Thyroid gland (tissue), 4 donors: Measurements from ENCODE around the gene SELENOP. TPM values are rescaled to one million over a fixed set of nuclear protein-coding genes. Genes with fewer than 3 reads are reported as not detected.

ENCODE experiments used
- DNase-seq, 2 donors: peaks; one replicate each; pipeline ENCODE4 v3.0.0-alpha.2; 2019
- H3K27ac ChIP-seq, 3 donors: fragments of 200-600 bp; sonication (generic); 1 replicate in 2 of 3; 2 replicates in 1 of 3; pipeline ENCODE4 v1.5.1; 2016 to 2019; ENCODE audit warnings: mild to moderate bottlenecking in 1 of 3, moderate library complexity in 1 of 3
- H3K27me3 ChIP-seq: fragments of 200-600 bp; sonication (generic); one replicate; pipeline ENCODE4 v1.5.1; 2019
- H3K36me3 ChIP-seq, 2 donors: fragments of 200-600 bp; sonication (generic); one replicate each; pipeline ENCODE4 v1.5.1; 2016 to 2019
- H3K4me1 ChIP-seq, 2 donors: fragments of 200-600 bp; sonication (generic); one replicate each; pipeline ENCODE4 v1.5.1; 2017 to 2019
- H3K4me3 ChIP-seq, 3 donors: fragments of 200-600 bp; sonication (generic); replicated peaks in 1 of 3; 1 replicate in 2 of 3; 2 replicates in 1 of 3; pipeline ENCODE4 v1.5.1; 2016; ENCODE audit warnings: mild to moderate bottlenecking in 1 of 3
- H3K9me3 ChIP-seq: fragments of 200-600 bp; sonication (generic); one replicate; pipeline ENCODE4 v1.5.1; 2017
- CTCF ChIP-seq, 6 experiments: fragments of 200-600 bp in 3 of 6; fragments of 450-650 bp in 3 of 6; sonication (generic) in 3 of 6; IDR thresholded peaks; one replicate each; pipeline ENCODE4 v1.5.1; 2016 to 2019; ENCODE audit warnings: antibody characterized with exemption in 6 of 6, mild to moderate bottlenecking in 2 of 6, inconsistent platforms in 1 of 6, moderate library complexity in 1 of 6
- POLR2A ChIP-seq, 2 donors: fragments of 450-650 bp; IDR thresholded peaks; one replicate each; pipeline ENCODE4 v1.6.1; 2017; ENCODE audit warnings: antibody characterized with exemption in 2 of 2, mild to moderate bottlenecking in 2 of 2, moderate library complexity in 1 of 2
- WGBS, 2 donors: methylation state at CpG; one replicate each; pipeline ENCODE4 v1.1.5; 2017; 5-methylcytosine and 5-hydroxymethylcytosine counted together
- intact Hi-C: fragments of 100-400 bp; cut with DNase I; formaldehyde crosslinking; loops from one replicate; pipeline ENCODE4 v1.15.1; 2023
- total RNA-seq, 4 donors: library from RNA; depleted of rRNA; stranded (reverse); fragments of >200 nt; gene quantifications; one replicate each; pipeline ENCODE4 v1.2.3, GENCODE V29; 2016

The SELENOP gene
- total RNA-seq, 4 donors from 2014 or later = 162 to 637 (median 392) TPM

- Histone ChIP-seq H3K4me1 (no peaks in the 10 kb centered on the region), H3K27me3 (no peaks in the 10 kb centered on the region), H3K27ac (no peak overlapping the region), H3K36me3 (no peaks in the 10 kb centered on the region), H3K9me3 (no peaks in the 10 kb centered on the region), H3K4me3 (no peak overlapping the region)
- 86 to 93% methylated on average over 4 of the region's 4 CpGs for WGBS, 2 donors
- no peak for DNase-seq
- intact Hi-C loops = loop anchor here (10.0 kb wide), 2 partner anchors 336 to 756 kb away; partner anchors contain the start of gene GHR
- TF ChIP-seq CTCF (IDR thresholded peaks at IDR 0.05) (no peak), POLR2A (IDR thresholded peaks at IDR 0.05) (no peak)
Observed at GRCh38 chr5:42760426-42760825, 51.3 kb downstream of the SELENOP start.

- WGBS, 2 donors = 87 to 90% methylated on average over 2 of the region's 2 CpGs
- Histone ChIP-seq H3K4me1 (no peaks in the 10 kb centered on the region), H3K9me3 (no peaks in the 10 kb centered on the region), H3K27me3 (no peaks in the 10 kb centered on the region), H3K4me3 (no peak overlapping the region), H3K36me3 (no peaks in the 10 kb centered on the region), H3K27ac (no peak overlapping the region)
- intact Hi-C loops = no loop called here
- DNase-seq = no peak
- TF ChIP-seq POLR2A (IDR thresholded peaks at IDR 0.05) (no peak), CTCF (IDR thresholded peaks at IDR 0.05) (no peak)
Observed at GRCh38 chr5:42759456-42759855, 52.2 kb downstream of the SELENOP start.

GRCh38 chr5:42756606-42757601 is 54.8 kb downstream of the SELENOP start, which contains the start of gene CCDC152:
Gene CCDC152, plus strand, starts transcription at chr5:42756818. Its CDS starts 2,304 bp downstream, at chr5:42759122.
- WGBS, 2 donors = 30 to 33% methylated on average over 35 of the region's 35 CpGs
- no peaks in the 10 kb centered on the region for H3K4me1 ChIP-seq
- intact Hi-C loops = no loop called here
- H3K36me3 ChIP-seq = no peaks in the 10 kb centered on the region
- no peaks in the 10 kb centered on the region for H3K9me3 ChIP-seq
- peak in 1 of 2 donors; percentile 8 for DNase-seq
- TF ChIP-seq CTCF (IDR thresholded peaks at IDR 0.05) (no peak), POLR2A (IDR thresholded peaks at IDR 0.05) (no peak)
- H3K27ac ChIP-seq = no peak within 1 kb of the TSS
- H3K27me3 ChIP-seq = no peaks in the 10 kb centered on the region
- H3K4me3 ChIP-seq = peak within 1 kb of the TSS in 1 of 3 donors; percentile 7

GRCh38 chr5:42753099-42753498 is 58.6 kb downstream of the SELENOP start:
- H3K9me3 ChIP-seq = no peaks in the 10 kb centered on the region
- no peak overlapping the region for H3K4me3 ChIP-seq
- DNase-seq = no peak
- no peak overlapping the region for H3K27ac ChIP-seq
- H3K36me3 ChIP-seq = no peaks in the 10 kb centered on the region
- H3K27me3 ChIP-seq = no peaks in the 10 kb centered on the region
- no peaks in the 10 kb centered on the region for H3K4me1 ChIP-seq
- TF ChIP-seq POLR2A (IDR thresholded peaks at IDR 0.05) (no peak), CTCF (IDR thresholded peaks at IDR 0.05) (no peak)
- intact Hi-C loops = no loop called here
- 93 to 98% methylated on average over 3 of the region's 3 CpGs for whole genome bisulfite sequencing, 2 donors

- H3K27ac ChIP-seq = no peak overlapping the region
- H3K27me3 ChIP-seq = no peaks in the 10 kb centered on the region
- H3K4me1 ChIP-seq = no peaks in the 10 kb centered on the region
- H3K4me3 ChIP-seq = no peak overlapping the region
- DNase-seq = peak; percentile 73 to 78
- intact Hi-C loops = no loop called here
- 24 to 39% methylated on average over 5 of the region's 5 CpGs for WGBS, 2 donors
- H3K9me3 ChIP-seq = no peaks in the 10 kb centered on the region
- no peaks in the 10 kb centered on the region for H3K36me3 ChIP-seq
- no peak for TF ChIP-seq POLR2A (IDR thresholded peaks at IDR 0.05)
- TF ChIP-seq CTCF (IDR thresholded peaks at IDR 0.05) = no peak
Observed at GRCh38 chr5:42751044-42751443, 60.6 kb downstream of the SELENOP start.
